H1 (cell line): Measurements from ENCODE around the gene TEDC1. TPM values are rescaled to one million over a fixed set of nuclear protein-coding genes. Genes with fewer than 3 reads are reported as not detected.

Experiments used
- CTCF ChIA-PET: fragments of 300-600 bp; sonication (Branson Sonifier 250); formaldehyde crosslinking; loops from one replicate; lab custom pipeline; 2021; ENCODE audit not compliant: partially characterized antibody; lab: Charles Lee
- POLR2A ChIA-PET: fragments of 300-600 bp; sonication (Branson Sonifier 250); formaldehyde crosslinking; loops from one replicate; lab custom pipeline; 2021; ENCODE audit warnings: inconsistent platforms; ENCODE audit not compliant: partially characterized antibody; lab: Charles Lee
- DNase-seq, 2 experiments: peaks; one replicate each; pipeline versions ENCODE4 v3.0.0 to v3.0.0-alpha.2; 2010 to 2022; ENCODE audit warnings: low spot score in 2 of 2, low read depth in 1 of 2, mixed read lengths in 1 of 2
- FAIRE-seq: peaks from 2 replicates; lab custom pipeline; 2011; peaks lifted over from hg19 to GRCh38; lab: Jason Lieb, UNC
- H2AFZ ChIP-seq: 2 replicates; pipeline ENCODE4 v1.8.1; 2012; ENCODE audit warnings: low read length, inconsistent platforms
- H2AK5ac ChIP-seq: 2 replicates; pipeline ENCODE4 v1.6.1; 2013; ENCODE audit warnings: low read depth, low read length
- H2BK120ac ChIP-seq: replicated peaks from 2 replicates; pipeline ENCODE3; 2013; ENCODE audit warnings: low read depth, low read length, inconsistent platforms
- H2BK12ac ChIP-seq: 2 replicates; pipeline ENCODE4 v1.6.1; 2013; ENCODE audit warnings: low read depth, low read length
- H2BK15ac ChIP-seq: 2 replicates; pipeline ENCODE4 v1.6.1; 2013; ENCODE audit warnings: low read length
- H2BK20ac ChIP-seq: 2 replicates; pipeline ENCODE4 v1.6.1; 2013; ENCODE audit warnings: low read length
- H2BK5ac ChIP-seq: 2 replicates; pipeline ENCODE4 v1.6.1; 2013; ENCODE audit warnings: low read depth, low read length
- H3K14ac ChIP-seq: 2 replicates; pipeline ENCODE4 v1.6.1; 2013; ENCODE audit warnings: inconsistent platforms; ENCODE audit not compliant: insufficient read length
- H3K18ac ChIP-seq: 2 replicates; pipeline ENCODE4 v1.6.1; 2013; ENCODE audit warnings: low read length; ENCODE audit errors: extremely low read depth
- H3K23ac ChIP-seq: 2 replicates; pipeline ENCODE4 v1.6.1; 2013; ENCODE audit warnings: inconsistent platforms; ENCODE audit not compliant: insufficient read length
- H3K23me2 ChIP-seq: 2 replicates; pipeline ENCODE4 v1.6.1; 2013; ENCODE audit warnings: low read depth, low read length
- H3K27ac ChIP-seq: 2 replicates; pipeline ENCODE4 v1.6.1; 2011; ENCODE audit warnings: low read depth, low read length, inconsistent platforms
- H3K27me3 ChIP-seq, 4 experiments: replicated peaks in 1 of 4; 1 replicate in 1 of 4; 2 replicates in 3 of 4; pipeline versions ENCODE4 v1.6.1 to v1.8.1; 2011 to 2013; ENCODE audit warnings: low read length in 3 of 4, mild to moderate bottlenecking in 3 of 4, inconsistent platforms in 2 of 4, mixed read lengths in 2 of 4, moderate library complexity in 1 of 4; ENCODE audit not compliant: control insufficient read depth in 3 of 4, insufficient read depth in 3 of 4; ENCODE audit errors: extremely low read depth in 1 of 4
- H3K36me3 ChIP-seq, 4 experiments: 2 replicates each; pipeline versions ENCODE4 v1.6.1 to v1.8.1; 2011 to 2013; ENCODE audit warnings: mild to moderate bottlenecking in 4 of 4, low read length in 3 of 4, moderate library complexity in 2 of 4, control low read depth in 1 of 4, inconsistent platforms in 1 of 4; ENCODE audit not compliant: insufficient read depth in 4 of 4, control insufficient read depth in 2 of 4
- H3K4ac ChIP-seq: replicated peaks from 2 replicates; pipeline ENCODE3; 2013; ENCODE audit warnings: low read length, low read depth, mixed read lengths, inconsistent platforms; ENCODE audit not compliant: insufficient read length
- H3K4me1 ChIP-seq, 4 experiments: replicated peaks in 1 of 4; 1 replicate in 1 of 4; 2 replicates in 3 of 4; pipeline versions ENCODE4 v1.6.1 to v1.8.1; 2011 to 2013; ENCODE audit warnings: low read length in 3 of 4, inconsistent platforms in 2 of 4, mixed read lengths in 1 of 4; ENCODE audit not compliant: insufficient read depth in 4 of 4, control insufficient read depth in 3 of 4
- H3K4me2 ChIP-seq, 2 experiments: 2 replicates each; pipeline versions ENCODE4 v1.6.1 to v1.8.1; 2011 to 2013; ENCODE audit warnings: low read depth in 2 of 2, low read length in 2 of 2, control low read depth in 1 of 2, inconsistent platforms in 1 of 2, mild to moderate bottlenecking in 1 of 2; ENCODE audit not compliant: insufficient read depth in 1 of 2
- H3K4me3 ChIP-seq, 4 experiments: fragments of 200-600, 300-600 bp in 1 of 4; sonication (generic), shearing (Covaris generic), sonication (Bioruptor Twin) in 1 of 4; 2 replicates each; pipeline versions ENCODE4 v1.5.1 to v1.8.1; 2011 to 2016; ENCODE audit warnings: low read length in 4 of 4, low read depth in 3 of 4, control low read depth in 2 of 4, inconsistent platforms in 2 of 4, mild to moderate bottlenecking in 2 of 4, mixed read lengths in 1 of 4, moderate library complexity in 1 of 4; ENCODE audit not compliant: insufficient read depth in 2 of 4; ENCODE audit errors: extremely low read depth in 1 of 4
- H3K56ac ChIP-seq: replicated peaks from 2 replicates; pipeline ENCODE3; 2013; ENCODE audit warnings: low read depth, mild to moderate bottlenecking, mixed read lengths, low read length, inconsistent platforms; ENCODE audit not compliant: insufficient read length
- H3K79me1 ChIP-seq: 2 replicates; pipeline ENCODE4 v1.6.1; 2013; ENCODE audit warnings: low read depth, low read length, control low read depth
- H3K79me2 ChIP-seq, 2 experiments: 2 replicates each; pipeline versions ENCODE4 v1.6.1 to v1.8.1; 2012 to 2013; ENCODE audit warnings: low read length in 2 of 2, mild to moderate bottlenecking in 2 of 2, inconsistent platforms in 1 of 2; ENCODE audit not compliant: insufficient read depth in 2 of 2, control insufficient read depth in 1 of 2
- H3K9ac ChIP-seq, 4 experiments: replicated peaks in 1 of 4; 1 replicate in 1 of 4; 2 replicates in 3 of 4; pipeline versions ENCODE4 v1.6.1 to v1.8.1; 2011 to 2013; ENCODE audit warnings: low read depth in 3 of 4, low read length in 3 of 4, control low read depth in 2 of 4, mild to moderate bottlenecking in 2 of 4, moderate library complexity in 2 of 4, inconsistent platforms in 1 of 4; ENCODE audit errors: extremely low read depth in 1 of 4
- H3K9me3 ChIP-seq, 2 experiments: 2 replicates each; pipeline versions ENCODE4 v1.6.1 to v1.8.1; 2012 to 2013; ENCODE audit warnings: mild to moderate bottlenecking in 2 of 2, moderate library complexity in 2 of 2, control low read depth in 1 of 2, inconsistent platforms in 1 of 2, low read depth in 1 of 2, low read length in 1 of 2, mixed read lengths in 1 of 2; ENCODE audit not compliant: insufficient read depth in 2 of 2
- H4K20me1 ChIP-seq, 2 experiments: replicated peaks in 1 of 2; 2 replicates each; pipeline versions ENCODE3 to v1.8.1; 2011 to 2013; ENCODE audit warnings: inconsistent platforms in 2 of 2, low read length in 2 of 2, mild to moderate bottlenecking in 1 of 2; ENCODE audit not compliant: insufficient read depth in 2 of 2, control insufficient read depth in 1 of 2
- H4K5ac ChIP-seq: 2 replicates; pipeline ENCODE4 v1.6.1; 2013; ENCODE audit warnings: low read length, low read depth, mixed read lengths, inconsistent platforms; ENCODE audit not compliant: insufficient read length
- H4K8ac ChIP-seq: 2 replicates; pipeline ENCODE4 v1.8.0; 2013; ENCODE audit warnings: mild to moderate bottlenecking, moderate library complexity, low read length, inconsistent platforms; ENCODE audit not compliant: insufficient read depth; ENCODE audit errors: extremely low read depth
- H4K91ac ChIP-seq: replicated peaks from 2 replicates; pipeline ENCODE3; 2013; ENCODE audit warnings: low read length, mixed read lengths, inconsistent platforms; ENCODE audit not compliant: insufficient read length
- BCL11A ChIP-seq, 2 experiments: IDR thresholded peaks; one replicate each; pipeline ENCODE4 v1.6.1; 2011; ENCODE audit warnings: low read depth in 2 of 2, low read length in 2 of 2, mild to moderate bottlenecking in 2 of 2
- BRCA1 ChIP-seq: IDR thresholded peaks from 2 replicates; pipeline ENCODE4 v1.6.1; 2012; ENCODE audit warnings: low read depth, low read length, improper control_type of control experiment
- CREB1 ChIP-seq: IDR thresholded peaks from 2 replicates; pipeline ENCODE4 v1.6.1; 2012; ENCODE audit warnings: inconsistent platforms
- FOSL1 ChIP-seq: IDR thresholded peaks from 2 replicates; pipeline ENCODE4 v1.6.1; 2011; ENCODE audit warnings: mild to moderate bottlenecking, low read depth, low read length, moderate library complexity; ENCODE audit not compliant: insufficient read depth
- WGBS, 2 experiments: shearing (Covaris generic) in 1 of 2; methylation state at CpG; one replicate each; pipeline versions ENCODE4 v1.1.6 to v1.1.7; 2013 to 2015; ENCODE audit warnings: low lambda C conversion rate in 2 of 2, mixed read lengths in 2 of 2, inconsistent platforms in 1 of 2, low coverage in 1 of 2, missing lambda C conversion rate in 1 of 2; ENCODE audit not compliant: insufficient replicate concordance in 2 of 2, insufficient coverage in 1 of 2, insufficient read length in 1 of 2; ENCODE audit errors: extremely low coverage in 1 of 2, missing lambda C conversion rate in 1 of 2; 5-methylcytosine and 5-hydroxymethylcytosine counted together
- polyA plus RNA-seq, 7 experiments: library from polyadenylated mRNA; depleted of rRNA in 3 of 7; stranded (reverse) in 5 of 7; unstranded in 2 of 7; fragments of >200 nt in 5 of 7; fragments of 200-250 nt in 2 of 7; gene quantifications; 1 replicate in 5 of 7; 2 replicates in 1 of 7; 4 replicates in 1 of 7; pipeline versions ENCODE4 v1.2.1 to v1.2.3, GENCODE V29; 2011 to 2013; ENCODE audit warnings: missing spikeins in 2 of 7, mixed read lengths in 2 of 7
- total RNA-seq: library from RNA; stranded (reverse); fragmentation: NEBNext Ultra II Directional; extraction: Animal tissue kit (Norgen Biotek cat#: 25700); gene quantifications from 2 replicates; pipeline ENCODE4 v1.2.1, GENCODE V29; 2021

TEDC1 gene
- total and polyA plus RNA-seq, 2 of the 8 experiments (the other 6 are each of a cell fraction or from before 2014, with no cell fraction given): 5.6 to 14.8 TPM

GRCh38 chr14:105455766-105456660 is 35.0 kb upstream of the TEDC1 start:
- no peak overlapping the region for H3K4me3 ChIP-seq
- no peaks in the 10 kb centered on the region for H3K27me3 ChIP-seq
- H3K4me1 ChIP-seq: 0 out of 7 replicates have a peak, but pooled peaks cover 0 to 2% (median 0%) of the 10 kb centered on the region in 4 experiments
- 92% methylated on average over 21 of the region's 22 CpGs; no CpG with 5 or more reads in 1 of the 2 experiments for WGBS, 2 experiments
- H4K20me1 ChIP-seq: peaks cover 9 to 18% of the 10 kb centered on the region in 2 experiments
- H2AK5ac ChIP-seq: no peak overlapping the region
- no peak overlapping the region; the same call in 1 of the 2 replicates for H2BK5ac ChIP-seq
- no peak overlapping the region for H3K9ac ChIP-seq
- H3K23ac ChIP-seq: no peak overlapping the region
- POLR2A ChIA-PET: interaction anchor here (1.5 kb wide), 2 partner anchors 16 to 67 kb away, joined by 3 to 6 read pairs; no protein-coding TSS in a partner anchor
- no peaks in the 10 kb centered on the region; a peak in 1 of 4 replicates for H3K79me2 ChIP-seq
- no peak overlapping the region for H2BK12ac ChIP-seq
- no peak overlapping the region for H4K91ac ChIP-seq
- TF ChIP-seq FOSL1 (no peak), BRCA1 (no peak), BCL11A (IDR thresholded peaks at IDR 0.05; ENCODE audit: low read depth in 2 of 2, low read length in 2 of 2) (no peak), CREB1 (no peak)
- H3K23me2 ChIP-seq: no peaks in the 10 kb centered on the region
- H3K4ac ChIP-seq: no peak overlapping the region
- H3K18ac ChIP-seq: no peak overlapping the region
- H4K8ac ChIP-seq: no peak overlapping the region
- H3K79me1 ChIP-seq: peaks cover 2% of the 10 kb centered on the region; the same call in 1 of the 2 replicates
- no peak overlapping the region for H3K14ac ChIP-seq
- DNase-seq (no peak), FAIRE-seq (no peak)
- no peak overlapping the region for H4K5ac ChIP-seq
- no peak overlapping the region for H3K4me2 ChIP-seq
- no peak overlapping the region for H2AFZ ChIP-seq
- no peak overlapping the region for H3K56ac ChIP-seq
- H2BK120ac ChIP-seq: no peak overlapping the region
- CTCF ChIA-PET: interaction anchor here (0.7 to 3.9 kb wide), 10 partner anchors 10 to 85 kb away, joined by 3 to 27 read pairs (median 6); no protein-coding TSS in a partner anchor
- peaks cover 23 to 70% (median 43%) of the 10 kb centered on the region in 4 experiments for H3K36me3 ChIP-seq
- H3K9me3 ChIP-seq: no peaks in the 10 kb centered on the region
- no peak overlapping the region for H3K27ac ChIP-seq
- H2BK20ac ChIP-seq: no peak overlapping the region
- H2BK15ac ChIP-seq: no peak overlapping the region
